HG03457 (cell line): ENCODE results near the gene ENTPD1.
"Not testable (repeated sequence)": the region's sequence is repeated elsewhere in the genome, so short reads cannot be mapped to it uniquely, and the experiment has no call there.

Experiments used
- ATAC-seq: cut with Tn5 transposase; IDR thresholded peaks from one replicate; pipeline ENCODE4 v1.9.1; 2021; ENCODE audit warnings: moderate number of reproducible peaks; ENCODE audit not compliant: unreplicated experiment

Gene ENTPD1

DNA sequence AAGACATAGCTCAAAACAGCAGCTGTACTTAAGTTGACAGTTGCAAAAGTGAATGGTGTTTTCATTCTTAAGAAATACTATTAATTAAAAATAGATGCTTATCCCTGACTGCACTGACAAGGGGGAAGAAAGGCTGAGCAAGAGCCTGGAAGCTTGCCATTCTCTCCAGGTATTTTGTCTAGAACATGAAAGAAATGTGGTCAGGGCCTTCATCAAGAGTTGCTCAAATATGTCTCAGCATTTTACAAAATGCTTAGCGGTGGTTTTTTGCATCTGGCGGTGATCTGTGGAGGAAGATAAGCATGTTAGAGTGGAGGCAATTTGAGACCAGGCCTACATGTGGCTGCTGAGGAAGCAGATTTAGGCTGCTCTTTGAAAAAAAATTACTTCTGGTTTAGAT is 105.4 kb downstream of the ENTPD1 start:
- ATAC-seq: no peak

DNA sequence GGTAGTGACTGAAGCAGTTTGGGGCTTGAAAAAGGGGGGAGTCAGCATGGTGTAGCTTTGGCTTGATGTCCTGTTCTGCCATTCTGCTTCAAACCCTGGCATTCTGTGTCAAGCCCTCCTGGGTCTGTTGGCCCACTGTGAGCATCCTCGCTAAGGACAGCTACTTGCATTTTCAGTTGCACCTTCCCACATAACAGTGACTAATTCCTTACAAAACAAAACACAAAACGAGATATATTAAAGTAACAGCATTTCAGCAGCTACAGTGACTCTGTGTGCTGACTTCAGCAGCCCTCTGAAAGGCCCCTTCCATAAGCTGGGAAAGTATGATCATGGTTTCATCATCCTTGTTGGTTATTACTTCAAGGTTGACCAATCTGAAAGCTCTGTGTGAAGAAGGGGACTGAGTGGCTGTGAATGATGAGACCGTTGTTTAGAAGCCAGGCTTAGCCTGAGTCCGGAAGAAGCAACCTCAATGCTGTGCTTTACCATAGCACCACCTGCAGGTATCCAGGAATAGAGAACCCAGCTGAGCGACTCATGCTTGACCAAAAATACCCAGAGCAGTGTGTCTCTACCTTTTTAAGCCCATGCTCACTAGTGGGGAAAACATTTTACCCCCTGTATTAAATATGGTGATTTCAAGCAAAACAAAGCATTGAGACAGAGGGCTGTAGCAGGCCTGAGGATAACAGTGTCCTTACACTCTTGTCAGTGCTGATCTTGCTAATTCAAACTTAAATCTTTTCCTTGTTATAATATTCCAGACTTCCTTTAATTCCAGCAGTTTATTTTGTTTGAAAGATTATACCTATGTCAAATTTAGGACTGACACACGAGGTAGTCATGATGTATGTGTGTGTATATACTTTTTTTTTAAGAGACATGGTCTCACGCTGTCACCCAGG is 109.2 kb downstream of the ENTPD1 start:
- ATAC-seq: peak; percentile 79

DNA sequence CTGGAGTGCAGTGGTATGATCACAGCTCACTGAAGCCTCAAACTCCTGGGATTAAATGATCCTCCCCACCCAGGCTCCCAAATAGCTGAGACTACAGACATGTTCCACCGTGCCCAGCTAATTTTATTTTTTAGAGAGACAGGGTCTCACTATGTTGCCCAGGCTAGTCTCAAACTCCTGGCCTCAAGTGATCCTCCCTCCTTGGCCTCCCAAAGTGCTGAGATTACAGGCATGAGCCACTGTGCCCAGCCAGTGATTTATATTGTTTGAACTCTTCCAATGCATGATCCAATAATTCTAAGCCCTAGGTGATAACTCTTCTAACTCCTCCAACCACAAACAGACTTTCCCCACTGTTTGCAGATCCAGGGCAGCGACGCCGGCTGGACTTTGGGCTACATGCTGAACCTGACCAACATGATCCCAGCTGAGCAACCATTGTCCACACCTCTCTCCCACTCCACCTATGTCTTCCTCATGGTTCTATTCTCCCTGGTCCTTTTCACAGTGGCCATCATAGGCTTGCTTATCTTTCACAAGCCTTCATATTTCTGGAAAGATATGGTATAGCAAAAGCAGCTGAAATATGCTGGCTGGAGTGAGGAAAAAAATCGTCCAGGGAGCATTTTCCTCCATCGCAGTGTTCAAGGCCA is 110.0 kb downstream of the ENTPD1 start:
- ATAC-seq: no peak

DNA sequence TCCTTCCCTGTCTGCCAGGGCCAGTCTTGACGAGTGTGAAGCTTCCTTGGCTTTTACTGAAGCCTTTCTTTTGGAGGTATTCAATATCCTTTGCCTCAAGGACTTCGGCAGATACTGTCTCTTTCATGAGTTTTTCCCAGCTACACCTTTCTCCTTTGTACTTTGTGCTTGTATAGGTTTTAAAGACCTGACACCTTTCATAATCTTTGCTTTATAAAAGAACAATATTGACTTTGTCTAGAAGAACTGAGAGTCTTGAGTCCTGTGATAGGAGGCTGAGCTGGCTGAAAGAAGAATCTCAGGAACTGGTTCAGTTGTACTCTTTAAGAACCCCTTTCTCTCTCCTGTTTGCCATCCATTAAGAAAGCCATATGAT is 110.5 kb downstream of the ENTPD1 start:
- ATAC-seq: no peak

DNA sequence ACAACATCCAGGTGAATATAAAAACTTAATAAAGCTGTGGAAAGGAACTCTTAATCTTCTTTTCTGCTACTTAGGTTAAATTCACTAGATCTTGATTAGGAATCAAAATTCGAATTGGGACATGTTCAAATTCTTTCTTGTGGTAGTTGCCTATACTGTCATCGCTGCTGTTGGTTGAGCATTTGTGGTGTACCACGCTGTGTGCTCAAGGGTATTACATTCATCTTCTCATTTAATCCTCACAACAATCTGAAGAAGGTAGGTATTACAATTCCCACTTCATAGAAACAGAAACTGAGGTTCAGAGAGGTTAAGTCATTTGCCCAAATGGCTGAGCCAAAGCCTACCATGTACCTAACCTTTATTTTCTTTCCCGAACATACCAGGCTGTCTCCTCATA is 111.9 kb downstream of the ENTPD1 start:
- ATAC-seq: no peak

DNA sequence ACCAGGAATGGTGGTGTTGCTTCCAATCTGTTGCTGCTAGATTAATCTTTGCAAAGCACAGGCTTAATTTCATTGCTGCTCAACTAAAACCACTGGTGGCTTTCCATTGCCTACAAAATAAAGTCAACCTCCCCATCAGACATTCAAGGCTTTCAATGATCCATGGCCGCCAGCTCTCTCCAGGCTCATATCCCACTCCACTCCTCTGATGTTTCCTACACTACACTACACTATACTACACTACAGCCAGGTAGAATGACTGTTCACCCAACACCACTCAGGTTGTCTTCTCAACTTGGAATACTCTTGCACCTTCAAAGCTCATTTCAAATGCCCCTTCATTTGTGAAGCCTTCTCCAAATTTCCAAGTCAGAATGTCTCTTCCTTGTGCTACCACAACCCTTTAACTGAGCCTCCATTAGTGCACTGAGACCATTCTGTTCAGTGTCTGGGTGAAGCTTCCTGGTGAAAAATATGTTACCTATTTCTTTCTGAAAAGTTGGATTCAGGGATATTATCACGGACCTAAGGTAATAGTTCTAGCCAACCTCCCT is 116.3 kb downstream of the ENTPD1 start:
- ATAC-seq: no peak

DNA sequence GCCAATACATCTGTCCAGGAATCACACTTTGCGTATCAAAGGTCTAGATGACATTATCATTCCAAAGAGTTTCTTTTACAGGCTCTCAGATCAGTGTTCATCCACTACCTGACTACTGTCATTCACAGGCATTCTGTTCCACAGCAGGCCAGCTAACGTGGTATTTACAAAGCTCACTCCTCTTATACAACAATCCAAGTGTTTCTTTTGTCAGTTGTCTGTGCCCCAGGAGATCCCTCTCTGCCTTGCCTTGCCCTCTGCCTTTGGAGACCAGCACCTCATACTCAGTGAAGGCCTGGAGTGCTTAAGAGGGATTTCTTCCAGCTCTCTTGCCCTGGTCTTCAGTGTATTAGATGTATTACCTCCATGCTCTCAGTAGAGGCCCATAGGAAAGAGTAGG is 117.2 kb downstream of the ENTPD1 start:
- ATAC-seq: no peak

DNA sequence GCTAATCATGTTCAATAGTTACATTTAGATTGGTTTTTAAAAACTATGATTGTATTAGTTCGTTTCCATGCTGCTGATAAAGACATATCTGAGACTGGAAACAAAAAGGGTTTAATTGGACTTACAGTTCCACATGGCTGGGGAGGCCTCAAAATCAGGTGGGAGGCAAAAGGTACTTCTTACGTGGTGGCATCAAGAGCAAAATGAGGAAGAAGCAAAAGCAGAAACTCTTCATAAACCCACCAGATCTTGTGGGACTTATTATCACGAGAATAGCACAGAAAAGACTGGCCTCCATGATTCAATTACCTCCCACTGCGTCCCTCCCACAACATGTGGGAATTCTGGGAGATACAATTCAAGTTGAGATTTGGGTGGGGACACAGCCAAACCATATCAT is 117.7 kb downstream of the ENTPD1 start:
- ATAC-seq: no peak

DNA sequence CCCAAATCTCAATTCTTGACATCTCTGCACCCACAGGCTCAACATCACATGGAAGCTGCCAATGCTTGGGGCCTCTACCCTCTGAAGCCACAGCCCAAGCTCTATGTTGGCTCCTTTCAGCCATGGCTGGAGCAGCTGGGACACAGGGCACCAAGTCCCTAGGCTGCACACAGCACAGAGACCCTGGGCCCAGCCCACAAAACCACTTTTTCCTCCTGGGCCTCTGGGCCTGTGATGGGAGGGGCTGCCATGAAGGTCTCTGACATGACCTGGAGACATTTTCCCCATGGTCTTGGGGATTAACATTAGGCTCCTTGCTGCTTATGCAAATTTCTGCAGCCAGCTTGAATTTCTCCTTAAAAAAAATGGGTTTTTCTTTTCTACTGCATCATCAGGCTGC is 118.8 kb downstream of the ENTPD1 start:
- not testable (repeated sequence) for ATAC-seq

DNA sequence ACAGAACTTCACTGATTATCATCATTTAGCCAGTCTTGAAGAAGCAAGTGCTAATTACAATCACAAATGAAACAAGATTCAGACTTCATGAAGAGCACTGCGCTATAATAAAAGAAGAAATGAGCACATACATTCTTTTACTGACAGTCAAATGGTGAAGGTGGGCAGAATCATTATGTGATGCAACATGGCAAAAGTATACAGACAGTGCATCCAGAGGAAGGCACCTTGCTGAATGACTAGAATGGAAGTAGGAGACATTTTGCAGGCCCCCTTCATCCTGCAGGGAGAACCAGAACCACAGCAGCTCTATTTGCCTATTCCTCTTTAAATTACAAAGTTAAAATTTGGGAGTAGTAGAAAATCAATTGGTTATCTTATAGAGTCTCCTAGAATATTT is 120.8 kb downstream of the ENTPD1 start:
- no peak for ATAC-seq

DNA sequence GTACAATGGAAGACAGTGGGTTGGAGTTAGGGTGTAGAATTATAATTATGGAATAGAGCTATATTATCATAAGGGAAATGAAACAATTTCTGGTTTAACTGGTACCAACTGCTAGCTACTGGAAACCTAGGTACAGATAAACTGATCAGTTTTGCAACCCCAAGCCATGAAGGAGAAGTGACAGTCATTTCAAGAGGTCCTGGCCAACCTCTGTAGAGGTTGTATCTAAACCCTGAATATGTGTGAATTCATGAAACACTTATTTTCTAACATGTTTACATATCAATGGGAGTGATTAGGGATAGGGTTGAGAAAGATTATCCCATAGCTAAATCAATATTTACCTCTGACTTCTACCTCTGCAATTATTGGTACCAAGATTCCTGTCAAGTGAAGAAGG is 121.9 kb downstream of the ENTPD1 start:
- no peak for ATAC-seq

DNA sequence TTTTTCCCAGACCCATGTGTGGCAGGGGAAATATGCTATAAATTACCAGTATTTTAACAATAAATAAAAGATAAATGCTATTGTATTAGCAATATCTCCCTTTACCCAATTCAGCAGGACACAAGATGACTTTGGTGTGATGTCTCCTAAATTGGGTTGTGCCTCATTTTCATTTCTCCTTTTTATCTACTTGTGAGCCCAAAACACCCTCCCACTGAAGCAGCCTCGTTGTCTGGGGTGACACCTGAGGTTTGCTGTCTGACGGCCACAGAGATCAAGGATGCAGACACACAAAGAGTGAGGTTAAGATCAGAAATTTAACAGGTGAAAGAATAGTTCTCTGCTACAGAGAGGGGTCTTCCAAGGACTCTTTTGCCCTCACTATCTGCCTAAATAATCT is 124.7 kb downstream of the ENTPD1 start:
- no peak for ATAC-seq

DNA sequence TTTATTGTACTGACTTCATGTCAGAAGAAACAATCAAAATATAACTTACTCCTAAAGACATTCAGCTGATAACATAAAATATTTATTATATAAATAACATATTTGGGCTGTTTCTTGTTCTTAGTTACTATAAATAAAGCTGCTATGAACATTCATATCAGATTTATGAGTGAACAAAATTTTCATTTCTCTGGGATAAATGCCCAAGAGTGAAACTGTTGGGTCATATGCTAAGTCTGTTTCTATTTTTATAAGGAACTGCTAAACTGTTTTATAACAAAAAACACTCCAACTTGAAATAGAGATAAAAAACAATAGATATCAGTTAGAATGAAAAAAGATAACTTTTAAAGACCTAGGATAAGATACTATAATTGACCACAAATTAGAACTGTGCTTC is 125.4 kb downstream of the ENTPD1 start:
- no peak for ATAC-seq

DNA sequence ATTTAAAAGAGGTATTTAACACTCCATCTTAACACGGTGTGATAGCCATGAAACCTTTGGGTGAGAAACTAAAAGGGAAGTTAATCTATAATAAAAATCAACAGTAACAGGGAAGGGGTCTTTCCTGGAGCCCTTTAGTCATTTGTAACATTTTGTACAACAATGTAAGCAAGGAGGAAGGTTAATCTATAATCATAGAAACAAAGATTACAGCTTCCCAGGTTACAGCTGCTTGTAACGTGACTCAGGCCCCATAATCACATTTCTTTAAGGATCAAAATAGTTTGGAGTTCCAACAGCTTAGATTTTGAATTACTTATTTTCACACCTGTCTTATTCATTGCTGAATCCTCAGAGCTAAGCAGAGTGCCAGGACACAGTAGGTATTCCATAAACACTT is 133.9 kb downstream of the ENTPD1 start:
- no peak for ATAC-seq

DNA sequence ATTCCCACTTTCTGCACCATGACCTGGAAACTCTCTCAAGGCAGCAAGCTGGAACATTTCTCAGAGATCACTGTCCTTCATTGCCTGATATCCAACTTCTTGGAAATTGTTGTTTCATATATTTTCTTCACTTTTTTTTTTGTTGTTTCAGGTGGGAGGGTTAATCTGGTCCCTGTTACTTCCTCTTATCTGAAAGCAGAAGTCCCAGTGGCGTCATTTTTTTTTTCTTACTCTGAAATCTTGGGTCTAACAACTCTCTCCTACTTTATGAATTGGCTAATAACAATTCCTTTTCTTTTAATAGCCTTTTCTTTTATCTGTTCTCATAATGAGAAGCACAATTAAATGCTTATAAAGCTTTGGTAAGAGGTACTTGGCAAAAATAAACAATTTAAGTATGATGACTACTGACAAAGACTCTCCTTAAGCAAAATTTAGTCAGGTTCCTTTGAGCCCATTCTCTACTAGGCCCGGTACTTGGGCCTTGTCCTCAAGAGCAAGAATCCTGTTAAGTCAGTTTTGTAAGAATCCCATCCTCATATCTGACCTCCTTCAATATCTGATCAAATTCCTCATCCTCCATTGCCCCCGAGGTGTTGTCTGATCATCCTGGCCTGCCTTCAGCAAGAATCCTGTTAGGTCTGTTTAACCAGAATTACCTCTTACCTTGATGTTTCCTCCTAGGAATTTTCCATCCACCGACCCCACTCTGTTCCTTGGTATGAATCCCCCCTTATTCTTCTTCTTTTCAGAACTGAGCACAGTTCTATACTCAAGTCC is 140.3 kb downstream of the ENTPD1 start:
- ATAC-seq: no peak

DNA sequence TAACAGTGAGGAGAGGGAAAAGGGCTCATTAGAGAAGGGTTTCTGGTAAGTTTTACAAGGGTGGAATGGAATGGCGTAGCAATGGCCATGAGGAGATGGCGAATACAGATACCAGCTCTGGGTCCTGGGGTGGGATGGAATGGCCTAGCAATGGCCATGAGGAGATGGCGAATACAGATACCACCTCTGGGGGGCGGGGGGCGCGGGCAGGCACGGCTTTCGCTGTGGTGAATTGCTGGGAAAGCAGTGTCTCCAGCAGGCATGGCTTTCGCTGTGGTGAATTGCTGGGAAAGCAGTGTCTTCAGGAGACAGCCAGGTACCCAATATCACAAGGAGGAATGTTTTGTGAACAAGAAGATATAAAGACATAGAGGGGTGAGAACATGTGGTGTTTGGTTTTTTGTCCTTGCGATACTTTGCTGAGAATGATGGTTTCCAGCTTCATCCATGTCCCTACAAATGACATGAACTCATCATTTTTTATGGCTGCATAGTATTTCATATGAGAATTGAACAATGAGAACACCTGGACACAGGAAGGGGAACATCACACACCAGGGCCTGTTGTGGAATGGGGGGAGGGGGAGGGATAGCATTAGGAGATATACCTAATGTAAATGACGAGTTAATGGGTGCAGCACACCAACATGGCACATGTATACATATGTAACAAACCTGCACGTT is 150.1 kb downstream of the ENTPD1 start:
- not testable (repeated sequence) for ATAC-seq

DNA sequence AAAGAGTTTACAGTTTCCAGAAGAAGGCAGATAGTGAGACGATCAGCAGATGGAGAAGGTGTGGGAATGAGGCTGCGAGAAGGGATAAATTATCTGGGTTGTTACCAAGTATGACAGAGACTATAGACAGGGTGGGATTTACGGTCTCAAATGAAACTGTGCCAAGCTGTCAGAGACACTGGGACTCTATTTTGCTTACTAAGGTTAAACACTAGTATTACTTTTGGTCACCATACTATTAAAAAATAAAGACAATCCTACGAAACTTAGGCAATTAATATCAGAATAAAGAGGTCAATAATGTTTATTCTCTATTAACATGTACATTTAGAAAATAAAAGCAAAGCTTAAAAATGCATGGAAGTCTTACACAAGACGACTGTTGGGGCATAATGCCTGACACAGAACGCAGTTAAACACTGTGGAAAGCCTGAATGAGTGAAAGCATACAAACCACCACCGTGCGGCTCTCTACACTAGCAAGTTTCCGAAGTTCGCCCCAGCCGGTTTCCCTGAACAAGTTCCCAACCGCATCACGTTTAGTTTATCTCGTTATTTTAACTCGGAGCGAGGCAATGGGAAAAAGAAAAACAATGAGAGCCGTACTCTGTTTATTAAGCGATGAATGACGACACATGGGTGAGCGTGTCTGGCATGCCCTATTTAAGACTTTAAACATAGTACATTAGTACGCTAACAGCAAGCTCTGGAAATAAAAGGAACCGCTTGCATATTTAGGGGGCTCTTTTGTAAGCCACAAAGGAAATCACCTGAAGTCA is 150.9 kb downstream of the ENTPD1 start:
- ATAC-seq: no peak

DNA sequence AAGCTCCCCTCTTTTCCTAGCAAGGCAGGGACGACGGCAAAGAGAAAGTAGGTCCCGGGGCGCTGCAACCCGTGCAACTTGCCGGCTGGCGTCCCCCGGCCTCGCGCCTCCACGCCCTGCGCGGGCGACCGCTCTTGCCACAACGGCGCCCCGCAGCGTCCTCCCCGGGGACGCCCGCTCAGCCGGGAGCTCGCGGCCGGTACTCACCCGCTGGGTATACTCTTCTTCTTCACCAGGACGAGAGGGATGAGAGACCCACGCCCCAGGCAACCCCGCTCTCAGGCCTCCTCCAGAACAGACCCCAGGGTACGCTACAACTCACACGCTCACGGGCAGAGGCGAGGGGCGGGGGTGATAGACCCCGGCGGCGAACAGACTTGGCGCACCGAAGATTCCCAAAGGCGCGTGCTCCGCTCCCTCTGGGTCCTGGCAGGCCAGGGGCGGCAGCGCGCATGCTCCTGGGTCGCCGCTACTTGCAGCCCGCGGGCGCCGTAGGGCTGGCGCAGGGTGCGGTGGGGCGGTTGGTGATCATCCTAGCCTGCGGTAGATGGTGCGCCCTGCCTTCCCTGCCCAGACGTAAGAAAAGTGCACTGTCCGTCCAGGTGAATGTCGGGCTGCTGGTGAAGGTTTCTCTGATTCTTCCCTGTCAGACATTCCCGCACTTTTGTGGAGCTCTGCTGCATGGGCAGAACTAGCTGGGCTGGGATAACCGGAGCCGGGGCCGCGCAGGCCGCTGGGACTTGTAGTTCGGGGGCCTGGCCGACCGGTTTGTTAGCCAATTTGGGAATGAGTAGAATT is 151.7 kb downstream of the ENTPD1 start, which contains the start of gene CC2D2B:
Gene CC2D2B (plus strand): TSS at position 520 of the 798 bp plus-strand sequence. CDS start 3,349 bp downstream, outside the sequence.
- ATAC-seq: peak; percentile 82

DNA sequence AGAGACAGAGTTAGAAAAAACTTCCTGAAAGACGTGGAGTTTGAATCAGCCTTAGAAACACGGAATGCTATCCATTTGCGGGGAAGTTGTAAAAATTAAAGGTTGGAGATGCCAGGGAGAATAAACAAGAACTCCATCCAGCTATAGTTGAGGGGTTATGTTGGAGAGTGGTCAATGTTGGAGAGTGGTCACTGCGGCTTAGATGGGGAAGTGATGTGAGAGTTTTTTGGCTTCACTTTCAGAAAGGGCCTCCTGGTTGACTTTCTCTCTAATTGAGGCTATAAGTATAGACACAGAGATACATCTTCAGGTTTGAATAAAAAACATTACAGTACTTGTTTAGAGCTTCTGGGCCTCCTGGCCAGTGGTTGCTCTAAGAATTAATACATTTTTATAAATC is 152.5 kb downstream of the ENTPD1 start:
- no peak for ATAC-seq
